ENCODE measurements around the gene G6PC3. TPM values are rescaled to one million over a fixed set of nuclear protein-coding genes. Genes with fewer than 3 reads are reported as not detected.

The G6PC3 gene
- total and polyA plus RNA-seq, 12 donors, result 51.2 to 254 (median 86.4) TPM

DNA sequence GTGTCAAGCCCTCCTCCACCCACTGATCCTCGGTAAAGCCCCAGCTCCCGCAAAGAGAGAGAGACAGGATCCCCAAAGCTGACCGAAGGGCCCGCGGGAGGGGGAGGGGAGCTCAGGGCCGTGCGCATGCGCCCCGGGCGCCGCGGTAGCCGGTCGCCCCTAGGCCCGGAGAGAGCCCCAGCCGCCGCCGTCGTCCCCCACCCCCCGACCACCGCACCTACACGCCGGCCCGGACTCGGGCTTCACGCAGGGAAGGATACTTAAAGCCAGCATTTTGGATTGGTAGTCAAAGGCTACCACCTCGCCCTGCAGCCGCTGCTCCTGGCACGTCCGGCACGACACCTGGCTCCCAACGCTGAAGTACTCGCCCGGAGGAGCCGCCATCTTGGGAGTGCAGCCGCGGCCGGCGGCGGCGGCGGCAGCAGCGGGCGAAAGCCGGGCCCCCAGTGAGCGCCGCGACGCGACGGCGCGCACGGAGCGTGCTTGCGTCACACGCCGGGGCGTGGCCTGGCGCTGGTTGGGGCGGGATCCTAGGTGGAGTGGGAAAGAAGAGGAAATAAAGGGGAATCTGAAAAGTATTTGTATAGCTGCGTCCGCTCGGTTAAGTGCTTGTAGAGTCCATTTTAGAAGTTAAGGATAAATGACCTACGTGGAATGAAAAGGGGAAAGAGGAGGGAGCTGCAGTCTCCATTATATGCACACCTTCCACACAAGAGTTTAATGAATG lies 4.2 kb upstream of the G6PC3 start, which contains the start of gene LSM12:
TSS of gene LSM12 (minus strand) at position 468 of the 727 bp plus-strand sequence. CDS start at position 384, 84 bp downstream.
- Histone ChIP-seq H3K36me3 (replicated peaks in 1 of 2) (peaks cover 0 to 21% of the 10 kb centered on the region in 2 donors), H3K9me3 (replicated peaks in 1 of 3) (no peaks in the 10 kb centered on the region), H3K27ac (peak within 1 kb of the TSS; percentile 88 to 98 (median 91)), H3K4me1 (replicated peaks in 1 of 2) (peaks cover 17 to 41% of the 10 kb centered on the region in 2 donors), H3K27me3 (no peaks in the 10 kb centered on the region), H3K4me3 (peak within 1 kb of the TSS; percentile 38 to 81 (median 74))
- WGBS, 4 donors, result 0 to 1% (median 1%) methylated on average over 35 to 64 of the region's 65 CpGs
- intact Hi-C loops (cut with DNase I), result loop anchor here in 1 of 2 donors (10.0 kb wide), 1 partner anchor 48 kb away; no protein-coding TSS in a partner anchor
- DNase-seq, result peak; percentile 84 to 92 (median 90)
- TF ChIP-seq POLR2A (IDR thresholded peaks at IDR 0.05), result peak; percentile 69 to 87
- TF ChIP-seq, protein P1, sequence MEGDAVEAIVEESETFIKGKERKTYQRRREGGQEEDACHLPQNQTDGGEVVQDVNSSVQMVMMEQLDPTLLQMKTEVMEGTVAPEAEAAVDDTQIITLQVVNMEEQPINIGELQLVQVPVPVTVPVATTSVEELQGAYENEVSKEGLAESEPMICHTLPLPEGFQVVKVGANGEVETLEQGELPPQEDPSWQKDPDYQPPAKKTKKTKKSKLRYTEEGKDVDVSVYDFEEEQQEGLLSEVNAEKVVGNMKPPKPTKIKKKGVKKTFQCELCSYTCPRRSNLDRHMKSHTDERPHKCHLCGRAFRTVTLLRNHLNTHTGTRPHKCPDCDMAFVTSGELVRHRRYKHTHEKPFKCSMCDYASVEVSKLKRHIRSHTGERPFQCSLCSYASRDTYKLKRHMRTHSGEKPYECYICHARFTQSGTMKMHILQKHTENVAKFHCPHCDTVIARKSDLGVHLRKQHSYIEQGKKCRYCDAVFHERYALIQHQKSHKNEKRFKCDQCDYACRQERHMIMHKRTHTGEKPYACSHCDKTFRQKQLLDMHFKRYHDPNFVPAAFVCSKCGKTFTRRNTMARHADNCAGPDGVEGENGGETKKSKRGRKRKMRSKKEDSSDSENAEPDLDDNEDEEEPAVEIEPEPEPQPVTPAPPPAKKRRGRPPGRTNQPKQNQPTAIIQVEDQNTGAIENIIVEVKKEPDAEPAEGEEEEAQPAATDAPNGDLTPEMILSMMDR (IDR thresholded peaks at IDR 0.05), result no peak

DNA sequence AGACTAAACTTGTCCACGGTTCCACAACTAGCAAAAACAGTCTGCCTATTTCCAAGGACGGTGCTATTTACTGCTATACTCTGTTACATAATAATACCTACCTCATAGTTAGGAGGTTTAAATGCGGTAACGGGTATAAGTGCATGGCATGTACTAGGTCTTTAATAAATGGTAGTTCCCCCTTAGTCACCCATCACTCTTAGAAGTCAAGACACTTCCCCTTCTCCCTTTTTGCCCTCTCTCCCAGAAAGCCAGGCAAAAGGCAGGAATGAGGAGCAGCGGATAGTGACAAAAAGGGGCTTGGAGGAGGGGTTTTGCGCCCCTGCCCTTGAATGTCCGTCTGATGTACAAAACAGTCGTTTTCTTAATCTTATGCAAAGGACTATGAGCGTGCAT lies 3.0 kb upstream of the G6PC3 start:
- Histone ChIP-seq H3K4me1 (replicated peaks in 1 of 2) (peaks cover 25 to 48% of the 10 kb centered on the region in 2 donors), H3K9me3 (replicated peaks in 1 of 3) (no peaks in the 10 kb centered on the region), H3K27me3 (no peaks in the 10 kb centered on the region), H3K4me3 (no peak overlapping the region), H3K27ac (peak overlapping the region; percentile 88 to 98 (median 91)), H3K36me3 (replicated peaks in 1 of 2) (peaks cover 0 to 11% of the 10 kb centered on the region in 2 donors)
- TF ChIP-seq POLR2A (IDR thresholded peaks at IDR 0.05), result no peak
- TF ChIP-seq, protein P1 (IDR thresholded peaks at IDR 0.05), result no peak
- peak in 1 of 7 donors; percentile 14 for DNase-seq
- 49 to 63% (median 52%) methylated on average over 9 of the region's 9 CpGs for WGBS, 4 donors
- intact Hi-C loops (cut with DNase I), result loop anchor here in 1 of 2 donors (10.0 kb wide), 1 partner anchor 47 kb away; no protein-coding TSS in a partner anchor

DNA sequence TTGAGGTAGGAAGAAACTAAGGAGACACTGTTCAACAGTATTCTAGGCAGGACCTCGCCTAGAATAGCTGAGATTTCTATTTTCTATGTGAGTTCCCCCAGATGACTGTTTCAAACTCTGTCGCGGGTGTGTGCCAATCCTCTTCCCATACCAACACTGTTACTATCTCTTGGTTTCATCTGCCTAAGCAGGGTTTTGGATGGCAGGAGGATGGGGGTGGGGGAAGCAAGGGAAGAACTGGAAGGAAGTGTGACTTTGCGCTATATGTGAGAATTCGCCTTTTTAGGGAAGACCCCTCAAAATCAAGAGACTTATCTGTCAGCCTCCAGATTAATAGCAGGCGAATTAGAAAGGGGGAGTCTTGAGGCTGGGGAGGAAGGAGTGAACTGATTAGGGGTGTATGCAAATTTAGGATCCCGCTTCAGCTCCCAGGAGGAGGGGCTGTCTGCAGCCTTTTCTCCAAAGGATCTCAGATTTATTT lies 521 bp upstream of the G6PC3 start:
- Histone ChIP-seq H3K27me3 (no peaks in the 10 kb centered on the region), H3K36me3 (replicated peaks in 1 of 2) (peaks cover 0 to 8% of the 10 kb centered on the region in 2 donors), H3K27ac (peak overlapping the region; percentile 48 to 92 (median 81)), H3K9me3 (replicated peaks in 1 of 3) (no peaks in the 10 kb centered on the region), H3K4me1 (replicated peaks in 1 of 2) (peaks cover 25 to 35% of the 10 kb centered on the region in 2 donors), H3K4me3 (peak overlapping the region in 2 of 4 donors; percentile 66 to 77)
- TF ChIP-seq POLR2A (IDR thresholded peaks at IDR 0.05), result no peak
- TF ChIP-seq, protein P1 (IDR thresholded peaks at IDR 0.05), result no peak
- WGBS, 4 donors, result 29 to 39% (median 35%) methylated on average over 7 of the region's 7 CpGs
- DNase-seq, result peak in 2 of 7 donors; percentile 21 to 28
- intact Hi-C loops (cut with DNase I), result loop anchor here in 1 of 2 donors (10.0 kb wide), 1 partner anchor 45 kb away; no protein-coding TSS in a partner anchor

DNA sequence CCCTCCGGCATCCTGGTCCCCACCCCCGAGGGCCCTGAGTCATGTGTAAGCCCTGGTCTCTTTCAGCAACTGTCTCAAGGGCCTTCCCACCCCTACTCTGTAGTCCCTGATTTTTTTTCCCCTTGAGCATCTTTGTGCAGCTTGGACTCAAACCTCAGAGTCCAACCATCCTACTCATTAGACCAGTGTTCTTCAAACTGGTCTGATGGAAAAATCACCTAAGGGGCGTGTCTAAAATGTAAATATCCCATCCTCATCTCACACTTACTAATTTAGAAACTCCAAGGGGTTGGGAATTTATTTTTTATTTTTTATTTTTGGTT lies 624 bp downstream of the G6PC3 start:
- H3K36me3 ChIP-seq (replicated peaks in 1 of 2), result peaks cover 0 to 19% of the 10 kb centered on the region in 2 donors
- H3K27ac ChIP-seq, result peak overlapping the region; percentile 48 to 92 (median 81)
- no peak for TF ChIP-seq POLR2A (IDR thresholded peaks at IDR 0.05)
- TF ChIP-seq, protein P1 (IDR thresholded peaks at IDR 0.05), result no peak
- H3K4me1 ChIP-seq (replicated peaks in 1 of 2), result peaks cover 25 to 28% of the 10 kb centered on the region in 2 donors
- no peaks in the 10 kb centered on the region for H3K27me3 ChIP-seq
- peak overlapping the region in 3 of 4 donors; percentile 15 to 77 (median 66) for H3K4me3 ChIP-seq
- no peak for DNase-seq
- 4 to 6% (median 5%) methylated on average over 3 of the region's 3 CpGs for WGBS, 4 donors
- intact Hi-C loops (cut with DNase I), result no loop called here
- no peaks in the 10 kb centered on the region for H3K9me3 ChIP-seq (replicated peaks in 1 of 3)
